Esophagus muscularis mucosa (tissue), 4 donors: Measurements from ENCODE around the gene CLEC4A.
"Not testable (repeated sequence)": the region's sequence is repeated elsewhere in the genome, so short reads cannot be mapped to it uniquely, and the experiment has no call there.

Experiments
- EP300 ChIP-seq: sonication (generic); formaldehyde crosslinking; IDR thresholded peaks from one replicate; pipeline ENCODE4 v1.6.1; 2017; ENCODE audit warnings: antibody characterized with exemption
- POLR2A ChIP-seq: fragments of 450-650 bp; IDR thresholded peaks from one replicate; pipeline ENCODE4 v1.6.1; 2017; ENCODE audit warnings: antibody characterized with exemption, moderate library complexity, mild to moderate bottlenecking, low read depth
- POLR2AphosphoS5 ChIP-seq, 2 donors: sonication (generic); formaldehyde crosslinking; IDR thresholded peaks; one replicate each; pipeline ENCODE4 v1.6.1; 2017; ENCODE audit warnings: antibody characterized with exemption in 2 of 2
- TF ChIP-seq, protein P1 (sequence below), 3 experiments: fragments of 200-600 bp in 2 of 3; fragments of 450-650 bp in 1 of 3; sonication (generic) in 2 of 3; IDR thresholded peaks; one replicate each; pipeline ENCODE4 v1.5.1; 2017 to 2019; ENCODE audit warnings: antibody characterized with exemption in 3 of 3, mild to moderate bottlenecking in 2 of 3, moderate library complexity in 1 of 3

DNA sequence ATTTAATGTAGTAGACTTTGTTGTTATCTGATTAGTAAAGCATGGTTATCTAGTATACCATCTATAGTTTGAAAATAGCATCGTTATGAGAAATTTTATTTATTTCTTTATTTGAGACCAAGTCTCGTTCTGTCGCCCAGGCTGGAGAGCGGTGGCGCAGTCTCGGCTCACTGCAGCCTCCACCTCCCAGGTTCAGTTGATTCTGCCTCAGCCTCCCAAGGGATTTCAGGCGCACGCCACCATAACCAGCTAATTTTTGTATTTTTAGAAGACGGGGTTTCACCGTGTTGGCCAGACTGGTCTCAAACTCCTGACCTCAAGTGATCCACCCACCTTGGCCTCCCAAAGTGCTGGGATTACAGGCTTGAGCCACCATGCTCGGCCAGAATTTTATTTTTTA lies 34.1 kb upstream of the CLEC4A start:
- not testable (repeated sequence) for TF ChIP-seq POLR2A; POLR2AphosphoS5 (IDR thresholded peaks at IDR 0.05); EP300
- TF ChIP-seq, protein P1, sequence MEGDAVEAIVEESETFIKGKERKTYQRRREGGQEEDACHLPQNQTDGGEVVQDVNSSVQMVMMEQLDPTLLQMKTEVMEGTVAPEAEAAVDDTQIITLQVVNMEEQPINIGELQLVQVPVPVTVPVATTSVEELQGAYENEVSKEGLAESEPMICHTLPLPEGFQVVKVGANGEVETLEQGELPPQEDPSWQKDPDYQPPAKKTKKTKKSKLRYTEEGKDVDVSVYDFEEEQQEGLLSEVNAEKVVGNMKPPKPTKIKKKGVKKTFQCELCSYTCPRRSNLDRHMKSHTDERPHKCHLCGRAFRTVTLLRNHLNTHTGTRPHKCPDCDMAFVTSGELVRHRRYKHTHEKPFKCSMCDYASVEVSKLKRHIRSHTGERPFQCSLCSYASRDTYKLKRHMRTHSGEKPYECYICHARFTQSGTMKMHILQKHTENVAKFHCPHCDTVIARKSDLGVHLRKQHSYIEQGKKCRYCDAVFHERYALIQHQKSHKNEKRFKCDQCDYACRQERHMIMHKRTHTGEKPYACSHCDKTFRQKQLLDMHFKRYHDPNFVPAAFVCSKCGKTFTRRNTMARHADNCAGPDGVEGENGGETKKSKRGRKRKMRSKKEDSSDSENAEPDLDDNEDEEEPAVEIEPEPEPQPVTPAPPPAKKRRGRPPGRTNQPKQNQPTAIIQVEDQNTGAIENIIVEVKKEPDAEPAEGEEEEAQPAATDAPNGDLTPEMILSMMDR (IDR thresholded peaks at IDR 0.05): not testable (repeated sequence)
